ENCODE measurements around the gene ITGAX. TPM values are rescaled to one million over a fixed set of nuclear protein-coding genes. Genes with fewer than 3 reads are reported as not detected.
"Not testable (repeated sequence)": the region's sequence is repeated elsewhere in the genome, so short reads cannot be mapped to it uniquely, and the experiment has no call there.

Gene ITGAX
- total RNA-seq, 1 donor from 2014 or later = 2.2 TPM

- ATAC-seq (no peak), DNase-seq (ENCODE audit: missing footprints) (no peak)
- intact Hi-C loops (cut with DNase I) = no loop called here
Observed at GRCh38 chr16:31397096-31397660, 42.2 kb downstream of the ITGAX start.

DNA sequence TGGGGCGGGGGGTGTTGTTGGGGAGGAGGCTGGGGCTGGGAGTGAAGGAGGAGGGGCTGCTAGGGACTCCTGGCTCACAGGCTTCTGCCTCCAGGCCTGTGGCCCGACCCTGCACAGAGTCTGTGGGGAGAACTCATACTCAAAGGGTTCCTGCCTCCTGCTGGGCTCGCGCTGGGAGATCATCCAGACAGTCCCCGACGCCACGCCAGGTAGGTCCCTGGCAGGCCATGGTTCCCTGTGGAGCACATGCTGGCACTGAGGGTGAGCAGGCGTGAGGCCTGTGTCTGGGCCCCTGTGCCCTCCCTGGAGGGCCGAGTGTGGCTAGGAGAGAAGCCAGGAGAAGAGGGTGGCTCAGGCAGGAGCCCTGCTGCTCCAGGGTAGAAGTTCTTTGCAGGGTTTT is 42.7 kb downstream of the ITGAX start:
- no peak for ATAC-seq
- no peak for DNase-seq (ENCODE audit: missing footprints)
- intact Hi-C loops (cut with DNase I) = no loop called here

DNA sequence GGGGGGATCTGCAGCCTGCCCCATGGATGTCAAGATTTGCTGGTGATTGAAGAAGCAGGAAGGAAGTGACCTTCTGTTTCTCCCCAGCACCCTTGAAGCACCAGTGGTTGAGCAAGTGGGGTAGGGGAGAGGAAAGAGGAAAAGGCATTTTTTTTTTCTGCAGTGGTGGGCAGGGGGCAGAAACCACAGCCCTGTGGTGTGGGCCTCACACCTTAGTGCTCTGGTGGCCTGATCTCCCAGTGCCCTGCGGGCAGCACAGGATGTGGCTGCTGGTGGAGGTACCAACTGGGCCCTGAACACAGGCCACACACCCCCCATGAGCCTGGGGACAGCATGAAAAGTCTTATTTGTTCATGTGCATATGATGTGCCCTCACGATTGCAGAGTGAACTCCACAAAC is 45.2 kb downstream of the ITGAX start:
- ATAC-seq (no peak), DNase-seq (ENCODE audit: missing footprints) (no peak)
- intact Hi-C loops (cut with DNase I) = loop anchor here (10.0 kb wide), 1 partner anchor 55 kb away; no protein-coding TSS in a partner anchor

DNA sequence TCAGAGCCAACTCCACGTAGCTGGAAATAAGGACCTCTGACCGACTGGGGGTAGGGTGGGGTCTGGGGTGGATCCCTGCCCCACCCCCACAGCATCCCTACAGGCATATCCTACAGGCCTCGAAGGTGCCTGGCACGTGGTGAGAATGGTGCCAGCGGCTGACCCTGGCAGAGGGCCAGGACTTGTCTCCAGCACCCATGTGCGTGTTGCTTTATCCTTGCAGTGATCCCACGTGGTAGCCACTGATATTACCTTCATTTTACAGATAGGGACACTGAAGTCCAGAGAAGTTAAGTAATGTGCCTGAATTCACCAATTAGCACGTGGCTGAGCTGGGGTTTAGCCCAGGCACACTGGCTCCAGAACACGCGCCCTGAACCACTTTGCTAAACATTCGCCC is 46.5 kb downstream of the ITGAX start:
- DNase-seq (ENCODE audit: missing footprints) (no peak), ATAC-seq (no peak)
- intact Hi-C loops (cut with DNase I) = loop anchor here (10.0 kb wide), 1 partner anchor 57 kb away; no protein-coding TSS in a partner anchor

DNA sequence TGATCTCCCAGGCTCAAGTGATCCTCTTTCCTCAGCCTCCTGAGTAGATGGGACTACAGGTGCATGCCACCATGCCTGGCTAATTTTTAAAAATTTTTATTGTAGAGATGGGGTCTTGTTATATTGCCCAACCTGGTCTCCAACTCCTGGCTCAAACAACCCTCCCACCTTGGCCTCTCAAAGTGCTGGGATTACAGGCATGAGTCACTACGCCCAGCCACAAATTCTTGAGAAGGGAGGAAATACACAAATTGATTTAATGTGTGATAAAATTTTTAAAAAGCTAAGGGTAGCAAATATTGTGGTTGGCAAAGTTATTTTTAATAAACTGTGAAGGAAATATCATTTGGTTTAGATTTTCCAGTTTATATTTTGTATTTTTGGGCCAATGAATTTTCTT is 47.7 kb downstream of the ITGAX start:
- ATAC-seq = no peak
- no peak for DNase-seq (ENCODE audit: missing footprints)
- intact Hi-C loops (cut with DNase I) = loop anchor here (10.0 kb wide), 1 partner anchor 58 kb away; no protein-coding TSS in a partner anchor

DNA sequence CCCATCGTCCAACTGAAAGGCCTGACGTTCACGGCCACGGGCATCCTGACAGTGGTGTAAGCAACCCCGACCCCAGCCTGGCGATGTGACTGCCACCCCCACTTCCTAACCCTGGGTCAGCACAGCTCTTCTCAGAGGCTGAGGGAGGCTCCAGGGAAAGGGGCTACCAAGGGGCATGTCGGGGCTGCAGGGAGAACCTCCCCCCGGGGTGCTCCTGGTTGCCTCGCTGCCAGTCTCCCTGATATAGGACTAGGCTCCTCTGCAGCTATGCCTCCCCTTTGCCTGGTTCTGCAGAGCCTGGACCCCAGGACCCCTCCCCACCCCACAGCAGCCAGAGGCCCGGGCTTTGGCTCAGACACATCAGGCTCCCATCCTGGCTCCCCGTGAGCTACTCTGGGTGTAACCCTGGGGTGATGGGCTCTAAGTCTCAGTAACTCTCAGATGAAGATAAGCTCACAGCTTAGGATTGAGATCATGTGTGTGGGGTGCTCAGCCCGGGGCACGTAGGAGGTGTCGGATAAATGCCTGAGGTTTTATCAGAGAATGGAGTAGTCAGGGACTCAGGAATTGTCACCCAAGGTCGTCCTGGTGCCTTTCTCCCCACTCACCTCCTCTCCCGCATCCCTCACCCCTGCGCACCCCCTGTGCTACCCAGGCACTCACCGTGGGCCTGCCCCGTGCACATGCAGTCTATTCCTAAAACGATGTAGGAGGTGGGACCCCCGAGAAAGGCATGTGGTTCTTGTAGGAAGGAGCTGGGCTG is 48.8 kb downstream of the ITGAX start:
- no peak for ATAC-seq
- intact Hi-C loops (cut with DNase I) = loop anchor here (10.0 kb wide), 1 partner anchor 59 kb away; no protein-coding TSS in a partner anchor

DNA sequence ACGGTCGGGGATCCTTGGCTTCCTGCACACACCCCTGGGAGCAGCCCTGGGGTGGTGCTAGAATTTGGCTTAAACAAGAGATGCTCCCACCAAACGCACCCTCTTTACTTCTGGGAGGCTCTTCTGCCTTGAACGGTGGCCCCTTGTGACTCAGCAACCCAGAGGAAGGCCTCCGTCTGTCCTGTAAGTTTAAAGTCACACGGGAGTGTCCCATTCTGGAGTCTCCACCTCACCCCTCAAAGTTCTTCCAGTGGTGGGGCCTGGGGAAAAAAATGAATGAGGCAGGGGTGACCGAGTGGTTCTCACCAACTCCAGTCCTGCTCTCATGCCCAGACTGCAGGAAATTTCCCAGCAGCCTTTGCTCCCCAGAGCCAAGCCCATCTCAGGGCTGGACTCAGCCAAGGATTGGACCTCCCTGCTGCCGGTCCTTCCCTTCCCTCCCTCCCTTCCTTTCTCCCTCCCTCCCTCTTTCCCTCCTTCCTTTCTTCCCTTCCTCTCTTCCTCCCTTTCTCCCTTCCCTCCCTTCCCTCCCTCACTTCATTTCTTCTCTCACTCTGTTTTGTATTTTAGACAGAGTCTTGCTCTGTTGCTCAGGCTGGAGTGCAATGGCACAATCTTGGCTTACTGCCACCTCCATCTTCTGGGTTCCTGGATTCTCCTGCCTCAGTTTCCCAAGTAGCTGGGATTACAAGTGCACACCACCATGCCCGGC is 49.5 kb downstream of the ITGAX start:
- peak; percentile 16 for ATAC-seq
- no peak for DNase-seq (ENCODE audit: missing footprints)
- intact Hi-C loops (cut with DNase I) = loop anchor here (10.0 kb wide), 1 partner anchor 60 kb away; no protein-coding TSS in a partner anchor

More for the DNA sequence above, 48.8 kb downstream of the ITGAX start:
- no peak for DNase-seq (ENCODE audit: missing footprints)

DNA sequence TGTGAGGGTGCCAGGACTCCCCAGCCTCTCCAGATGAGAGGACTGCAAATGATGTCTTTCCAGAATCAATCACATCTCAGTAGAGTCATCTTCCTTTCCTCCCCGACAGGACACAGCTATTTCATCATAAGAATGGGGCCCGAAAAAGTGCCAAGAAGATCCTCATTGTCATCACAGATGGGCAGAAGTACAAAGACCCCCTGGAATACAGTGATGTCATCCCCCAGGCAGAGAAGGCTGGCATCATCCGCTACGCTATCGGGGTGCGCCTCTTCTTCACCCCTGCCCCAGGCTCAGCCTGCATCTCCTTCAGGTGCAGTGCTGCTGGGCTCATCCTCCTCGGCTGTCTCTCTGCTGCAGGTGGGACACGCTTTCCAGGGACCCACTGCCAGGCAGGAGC is 52.4 kb downstream of the ITGAX start:
- intact Hi-C loops (cut with DNase I) = loop anchor here (10.0 kb wide), 1 partner anchor 63 kb away; no protein-coding TSS in a partner anchor
- DNase-seq (ENCODE audit: missing footprints) (no peak), ATAC-seq (no peak)

DNA sequence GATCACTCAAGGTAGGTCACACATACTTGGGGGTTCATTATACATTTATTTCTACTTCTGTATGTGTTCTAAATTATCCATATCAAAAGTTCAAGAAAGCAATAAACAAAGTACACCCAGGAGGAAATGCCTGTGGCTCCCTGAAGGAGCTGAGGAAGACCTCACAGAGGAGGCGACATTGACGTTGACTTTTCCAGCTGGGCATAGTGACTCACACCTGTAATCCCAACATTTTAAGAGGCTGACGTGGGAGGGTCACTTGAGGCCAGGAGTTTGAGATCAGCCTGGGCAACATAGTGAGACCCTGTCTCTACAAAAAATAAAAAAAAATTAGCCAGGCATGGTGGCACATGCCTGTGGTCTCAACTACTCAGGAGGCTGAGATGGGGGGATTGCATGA is 54.5 kb downstream of the ITGAX start:
- ATAC-seq = no peak
- DNase-seq (ENCODE audit: missing footprints) = no peak
- intact Hi-C loops (cut with DNase I) = loop anchor here (10.0 kb wide), 1 partner anchor 65 kb away; no protein-coding TSS in a partner anchor

GRCh38 chr16:31410082-31410481 is 55.1 kb downstream of the ITGAX start:
- no peak for DNase-seq (ENCODE audit: missing footprints)
- ATAC-seq = no peak
- intact Hi-C loops (cut with DNase I) = no loop called here

GRCh38 chr16:31411024-31411844 is 56.3 kb downstream of the ITGAX start:
- intact Hi-C loops (cut with DNase I) = no loop called here
- ATAC-seq (no peak), DNase-seq (ENCODE audit: missing footprints) (no peak)

DNA sequence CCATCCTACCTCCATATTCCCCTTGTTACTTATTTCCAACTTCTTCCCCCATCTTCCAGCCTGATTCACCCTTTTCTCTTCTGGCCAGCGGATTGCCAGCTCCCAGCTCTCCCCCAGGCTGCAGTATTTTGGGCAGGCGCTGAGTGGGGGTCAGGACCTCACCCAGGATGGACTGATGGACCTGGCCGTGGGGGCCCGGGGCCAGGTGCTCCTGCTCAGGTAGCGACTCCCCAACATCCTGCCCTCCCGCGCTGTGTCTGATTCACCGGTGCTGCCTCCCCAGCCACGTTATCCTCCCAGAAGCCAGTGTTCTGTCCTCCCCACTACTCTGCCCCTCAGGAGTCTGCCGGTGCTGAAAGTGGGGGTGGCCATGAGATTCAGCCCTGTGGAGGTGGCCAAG is 57.8 kb downstream of the ITGAX start:
- ATAC-seq (no peak), DNase-seq (ENCODE audit: missing footprints) (no peak)
- intact Hi-C loops (cut with DNase I) = no loop called here

DNA sequence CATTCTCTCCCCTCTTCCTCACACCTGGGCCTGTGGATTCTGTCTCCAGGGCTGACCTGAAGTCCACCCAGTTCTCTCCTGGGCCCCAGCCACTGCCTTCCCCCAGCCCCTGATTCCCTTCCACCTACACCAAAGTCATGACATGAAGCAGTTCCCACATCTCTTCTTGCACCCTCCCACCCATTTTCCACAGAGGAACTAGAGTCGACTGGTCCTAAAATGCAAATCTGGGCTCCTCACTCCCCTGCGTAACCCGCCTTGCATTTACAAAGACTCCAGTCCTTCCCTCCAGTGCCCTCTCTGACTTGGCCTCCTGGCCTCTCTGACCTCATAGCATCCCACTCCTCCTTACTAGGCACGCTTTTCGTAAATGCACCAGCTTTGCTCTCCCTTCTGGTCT is 58.4 kb downstream of the ITGAX start:
- no peak for ATAC-seq
- intact Hi-C loops (cut with DNase I) = no loop called here
- no peak for DNase-seq (ENCODE audit: missing footprints)

DNA sequence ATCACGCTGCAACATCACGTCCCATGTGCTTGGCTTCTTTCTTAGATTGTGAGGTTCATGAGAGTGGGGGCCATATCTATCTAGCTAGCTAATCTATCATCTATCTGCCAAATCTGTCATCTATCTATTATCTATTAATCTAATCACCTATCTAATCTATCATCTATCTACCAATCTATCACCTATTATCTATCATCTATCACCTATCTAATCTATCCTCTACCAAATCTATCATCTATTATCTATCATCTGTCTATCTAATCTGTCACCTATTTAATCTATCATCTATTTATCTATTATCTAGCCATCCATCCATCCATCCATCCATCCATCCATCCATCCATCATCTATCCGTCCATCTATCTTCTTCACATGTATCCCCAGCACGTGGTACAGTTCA is 59.0 kb downstream of the ITGAX start:
- ATAC-seq = no peak

DNA sequence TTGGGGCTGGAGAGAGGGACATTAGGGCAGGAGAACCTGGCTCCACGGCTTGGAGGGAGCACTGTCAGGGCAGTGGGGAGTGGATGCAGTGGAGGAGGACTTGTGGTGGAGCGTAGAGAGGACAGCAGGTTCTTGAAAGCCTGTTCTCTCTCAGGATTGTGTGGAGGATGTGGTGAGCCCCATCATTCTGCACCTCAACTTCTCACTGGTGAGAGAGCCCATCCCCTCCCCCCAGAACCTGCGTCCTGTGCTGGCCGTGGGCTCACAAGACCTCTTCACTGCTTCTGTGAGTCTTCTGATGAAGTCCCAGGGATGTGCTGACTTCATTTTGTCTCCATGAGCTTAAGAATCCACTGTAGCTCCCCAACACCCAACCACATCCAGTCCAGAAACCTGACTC is 59.7 kb downstream of the ITGAX start:
- DNase-seq (ENCODE audit: missing footprints) (no peak), ATAC-seq (no peak)
- intact Hi-C loops (cut with DNase I) = no loop called here

More for the DNA sequence above, 59.0 kb downstream of the ITGAX start:
- intact Hi-C loops (cut with DNase I) = no loop called here
- no peak for DNase-seq (ENCODE audit: missing footprints)

- no peak for DNase-seq (ENCODE audit: missing footprints)
- intact Hi-C loops (cut with DNase I) = no loop called here
- no peak for ATAC-seq
Observed at GRCh38 chr16:31416371-31416770, 61.4 kb downstream of the ITGAX start.

- intact Hi-C loops (cut with DNase I); DNase-seq (ENCODE audit: missing footprints); ATAC-seq: not testable (repeated sequence)
Observed at GRCh38 chr16:31417036-31417435, 62.1 kb downstream of the ITGAX start.

DNA sequence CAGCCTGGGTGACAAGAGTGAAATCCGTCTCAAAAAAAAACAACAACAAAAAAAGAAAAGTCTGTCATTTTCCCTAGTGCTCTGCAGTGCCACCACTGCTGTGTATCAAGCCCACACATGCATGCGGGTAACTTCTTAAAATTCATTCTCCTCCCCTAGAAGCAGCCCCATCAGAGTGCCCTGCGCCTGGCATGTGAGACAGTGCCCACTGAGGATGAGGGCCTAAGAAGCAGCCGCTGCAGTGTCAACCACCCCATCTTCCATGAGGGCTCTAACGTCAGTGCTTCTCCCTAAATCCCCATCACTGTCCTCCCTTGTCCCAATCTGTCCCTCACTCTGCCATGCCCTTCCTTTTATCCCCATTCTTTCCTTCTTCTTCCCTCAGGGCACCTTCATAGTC is 62.9 kb downstream of the ITGAX start:
- intact Hi-C loops (cut with DNase I) = no loop called here
- ATAC-seq = no peak
- no peak for DNase-seq (ENCODE audit: missing footprints)

- intact Hi-C loops (cut with DNase I) = no loop called here
- no peak for DNase-seq (ENCODE audit: missing footprints)
- ATAC-seq = no peak
Observed at GRCh38 chr16:31420037-31420436, 65.1 kb downstream of the ITGAX start.
